GM11168 (cell line): Measurements from ENCODE around the gene WNT3.

ENCODE experiments used
- in situ Hi-C: fragments of 300-500 bp; cut with MboI; formaldehyde crosslinking; loops from one replicate; pipeline ENCODE4 v1.12.0; 2022; ENCODE audit warnings: low sequenced_read_pairs; ENCODE audit not compliant: unreplicated experiment

The WNT3 gene

DNA sequence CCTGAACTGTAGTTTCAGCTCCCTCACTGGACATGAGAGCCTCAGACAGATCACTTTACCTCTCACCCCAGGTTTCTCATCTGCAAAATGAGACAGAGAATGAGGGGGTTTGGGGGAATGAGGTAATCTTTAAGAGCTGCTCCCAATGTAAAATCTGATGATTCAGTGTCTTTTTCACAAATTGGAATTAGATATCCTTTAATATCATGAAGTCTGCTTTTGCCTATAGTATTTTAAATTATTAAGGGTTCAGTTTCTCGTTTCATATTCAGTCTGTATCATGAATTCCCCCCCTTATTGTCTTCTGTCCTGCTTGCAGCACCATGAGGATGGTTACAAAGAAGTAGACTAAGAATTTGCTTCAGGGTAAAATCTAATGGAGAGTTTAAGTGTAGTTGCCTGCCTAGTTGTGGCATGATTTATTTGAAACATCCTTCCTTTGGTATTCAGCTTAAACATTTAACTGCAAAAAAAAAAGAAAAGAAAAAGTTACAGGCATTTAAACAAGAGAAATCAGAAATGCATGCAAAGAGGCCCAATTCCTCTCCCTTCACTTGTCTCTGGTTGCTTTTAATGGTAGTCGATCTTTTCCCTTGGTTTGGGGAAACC, 77.3 kb downstream of the WNT3 start:
- in situ Hi-C loops, result no loop called here

DNA sequence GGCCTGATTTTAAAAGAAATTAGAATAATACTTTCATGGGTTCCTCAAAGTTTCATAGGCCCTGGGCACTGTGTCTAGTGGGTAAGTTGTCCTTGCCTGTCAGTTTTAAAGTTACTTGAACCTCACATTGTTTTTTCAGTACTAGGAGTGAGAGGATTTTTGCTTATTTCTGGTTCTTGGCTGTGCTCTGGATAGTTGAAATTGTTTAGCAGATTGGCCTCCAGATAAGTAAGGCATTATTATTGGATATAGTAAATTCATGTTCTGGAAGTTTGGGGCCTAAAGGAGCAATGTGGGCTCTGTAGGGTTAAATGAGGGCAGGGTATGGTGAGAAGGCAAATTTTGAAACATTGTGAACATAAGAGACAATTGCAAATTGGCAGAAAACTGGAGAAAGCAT, 78.5 kb downstream of the WNT3 start:
- in situ Hi-C loops, result no loop called here

DNA sequence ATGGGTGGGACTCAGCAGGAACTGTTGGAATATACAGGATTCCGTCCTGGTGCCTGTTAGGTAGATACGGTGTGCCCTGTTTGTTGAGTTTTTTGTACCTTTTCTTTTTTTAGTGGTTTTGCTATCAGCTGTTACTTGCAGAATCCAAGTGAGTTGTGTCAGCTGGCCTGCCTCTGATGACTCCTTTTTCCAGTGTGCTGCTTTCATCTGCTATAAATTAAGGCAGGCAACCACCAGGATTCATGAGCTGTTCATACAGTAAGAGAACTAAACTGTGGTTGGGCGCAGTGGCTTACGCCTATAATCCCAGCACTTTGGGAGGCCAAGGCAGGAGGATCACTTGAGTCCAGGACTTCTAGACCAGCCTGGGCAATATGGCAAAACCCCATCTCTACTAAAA, 79.9 kb downstream of the WNT3 start:
- in situ Hi-C loops, result no loop called here

DNA sequence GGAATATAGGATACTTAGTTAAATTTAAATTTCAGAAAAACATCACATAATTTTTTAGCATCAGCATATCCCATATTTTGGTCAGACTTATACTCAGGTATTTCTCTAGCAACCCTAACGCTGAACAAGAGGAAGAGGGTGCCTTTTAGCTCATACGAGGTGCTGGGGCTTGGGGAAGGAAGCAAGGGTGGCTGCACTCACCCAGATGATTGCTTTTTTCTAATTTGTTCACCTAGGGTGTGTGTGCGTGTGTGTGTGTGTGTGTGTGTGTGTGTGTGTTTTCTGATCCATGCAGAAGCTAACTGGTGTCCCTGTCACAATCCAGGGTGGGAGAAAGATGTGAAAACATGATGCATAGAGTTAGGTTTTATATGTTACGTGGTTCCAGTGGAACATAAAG, 81.2 kb downstream of the WNT3 start:
- in situ Hi-C loops, result no loop called here

DNA sequence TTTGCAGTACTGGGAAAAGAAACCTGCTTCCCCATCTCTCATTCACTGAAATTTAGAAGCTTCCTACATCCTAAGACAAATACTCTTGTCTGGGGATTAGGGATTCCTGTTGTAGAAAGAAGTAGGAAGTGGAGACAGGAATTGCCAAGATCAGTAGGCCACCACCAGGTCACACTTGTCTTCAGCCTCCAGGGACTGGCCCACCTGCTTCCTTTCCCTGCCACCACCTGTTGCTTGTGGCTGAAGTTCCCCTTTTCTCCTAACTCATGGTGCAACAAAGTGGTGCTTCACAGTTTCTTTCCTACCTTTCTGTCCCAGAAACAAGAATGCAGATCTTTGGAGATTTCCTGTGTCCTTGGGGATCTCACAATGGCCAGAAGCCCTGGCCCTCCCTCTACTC, 82.4 kb downstream of the WNT3 start:
- in situ Hi-C loops, result no loop called here

DNA sequence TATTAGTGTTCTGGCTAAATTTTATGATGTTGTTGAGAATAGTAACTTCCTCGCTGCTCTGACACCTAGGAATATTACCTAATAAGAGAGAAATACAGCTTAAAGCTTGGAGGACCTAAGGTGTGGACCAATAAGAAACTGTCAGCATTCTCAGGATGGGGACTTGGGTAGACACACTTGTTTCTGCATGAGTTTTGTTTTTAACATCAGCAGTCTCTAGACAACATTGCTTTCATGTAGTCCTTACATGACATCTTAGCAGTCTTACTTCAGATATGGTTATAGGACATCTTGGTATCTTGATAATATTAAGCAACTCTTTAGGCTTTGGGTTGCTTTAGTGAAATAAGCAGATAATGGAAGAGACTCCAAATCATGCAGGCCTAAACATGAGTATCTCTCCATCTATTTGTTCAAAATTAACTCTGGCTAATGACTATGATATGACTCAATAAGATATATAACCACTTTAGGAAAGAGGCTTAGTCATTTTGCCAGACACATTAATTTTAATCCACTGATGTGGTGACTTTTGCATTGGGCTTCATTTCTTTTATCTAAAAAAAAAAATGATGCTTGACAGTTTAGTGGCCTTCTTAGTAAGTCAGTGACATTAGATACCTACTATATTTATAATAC, 84.5 kb downstream of the WNT3 start:
- in situ Hi-C loops, result no loop called here

DNA sequence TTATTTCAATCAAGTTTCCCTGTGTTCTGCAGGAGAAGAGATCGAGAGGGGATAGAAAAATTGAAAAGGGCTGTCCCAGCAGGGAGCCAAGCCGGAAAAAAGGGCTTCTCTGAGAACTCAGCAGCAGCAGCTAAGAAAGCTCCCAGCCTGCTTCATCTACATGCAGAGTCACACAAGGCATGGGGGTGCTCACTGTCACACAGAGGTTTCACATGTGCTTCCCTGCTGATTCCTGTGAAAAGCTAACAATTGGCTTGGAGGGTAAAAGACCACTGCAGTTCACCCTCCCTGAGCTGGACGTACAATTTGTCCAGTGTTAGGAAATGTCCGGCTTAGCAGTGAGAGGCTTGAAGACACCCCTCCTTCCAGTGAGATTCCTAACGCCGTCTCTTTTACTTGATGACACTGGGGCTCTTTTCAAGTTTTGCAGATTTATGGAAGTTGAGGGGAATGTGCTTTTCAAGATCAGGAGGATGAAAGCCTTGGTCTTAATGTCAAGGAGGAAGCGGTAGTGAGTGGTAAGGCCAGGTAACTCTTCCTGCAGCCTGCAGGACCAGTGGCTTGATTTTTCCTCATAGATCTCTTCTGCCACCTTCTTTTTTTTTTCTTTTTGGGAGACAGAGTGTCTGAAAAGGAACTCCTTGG, 85.6 kb downstream of the WNT3 start:
- in situ Hi-C loops, result no loop called here

DNA sequence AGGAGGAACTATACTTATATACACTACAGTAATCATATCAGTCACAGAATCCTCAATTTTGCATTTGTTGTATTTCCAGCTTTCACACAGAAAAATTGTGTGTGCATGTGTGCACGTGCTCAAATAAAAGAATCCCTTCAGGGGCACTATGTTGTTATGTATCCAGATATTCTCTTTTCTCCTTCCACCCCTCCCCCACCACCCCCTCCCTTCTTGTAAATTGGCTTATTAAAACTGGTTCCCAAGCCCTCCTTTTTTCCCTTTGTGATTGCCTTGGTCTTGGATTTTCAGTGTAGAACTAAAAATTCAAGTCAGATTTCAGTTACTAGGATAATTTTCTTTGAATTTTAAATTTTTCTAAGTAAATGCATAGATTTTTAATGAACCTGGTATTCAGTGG, 86.3 kb downstream of the WNT3 start:
- in situ Hi-C loops, result no loop called here

DNA sequence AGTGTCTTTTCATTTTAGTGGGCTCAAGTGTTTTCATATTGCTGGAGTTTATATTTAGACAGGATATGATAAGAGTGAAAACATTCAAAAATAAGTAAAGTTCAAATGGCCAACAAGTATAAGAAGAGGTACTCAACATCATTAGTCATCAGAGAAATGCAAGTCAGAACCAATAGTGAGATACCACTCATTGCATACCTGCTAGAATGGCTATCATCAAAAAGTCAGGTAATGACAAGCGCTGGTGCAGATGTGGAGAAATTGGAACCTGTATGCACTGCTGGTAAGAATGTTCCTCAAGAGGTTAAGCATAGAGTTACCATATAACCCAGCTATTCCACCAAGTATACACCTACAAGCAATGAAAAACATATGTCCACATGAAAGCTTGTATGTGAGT, 87.8 kb downstream of the WNT3 start:
- in situ Hi-C loops, result no loop called here

DNA sequence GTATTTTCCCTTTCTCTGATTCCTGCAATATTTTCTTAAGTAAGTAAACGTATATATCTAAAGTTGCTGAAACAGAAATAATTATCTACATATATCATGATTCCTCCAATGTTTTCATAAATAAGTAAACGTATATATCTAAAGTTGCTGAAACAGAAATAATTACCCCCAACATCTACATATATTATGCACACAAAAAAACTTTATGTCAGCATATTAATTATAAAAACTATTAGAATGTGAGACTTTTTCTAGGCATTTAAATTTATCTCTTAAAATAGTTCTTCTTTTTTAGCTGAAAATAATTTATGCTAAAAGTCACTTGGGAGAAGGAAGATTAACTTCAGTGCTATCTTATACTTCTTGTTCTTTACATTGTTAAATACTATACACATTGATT, 88.5 kb downstream of the WNT3 start:
- in situ Hi-C loops, result no loop called here

DNA sequence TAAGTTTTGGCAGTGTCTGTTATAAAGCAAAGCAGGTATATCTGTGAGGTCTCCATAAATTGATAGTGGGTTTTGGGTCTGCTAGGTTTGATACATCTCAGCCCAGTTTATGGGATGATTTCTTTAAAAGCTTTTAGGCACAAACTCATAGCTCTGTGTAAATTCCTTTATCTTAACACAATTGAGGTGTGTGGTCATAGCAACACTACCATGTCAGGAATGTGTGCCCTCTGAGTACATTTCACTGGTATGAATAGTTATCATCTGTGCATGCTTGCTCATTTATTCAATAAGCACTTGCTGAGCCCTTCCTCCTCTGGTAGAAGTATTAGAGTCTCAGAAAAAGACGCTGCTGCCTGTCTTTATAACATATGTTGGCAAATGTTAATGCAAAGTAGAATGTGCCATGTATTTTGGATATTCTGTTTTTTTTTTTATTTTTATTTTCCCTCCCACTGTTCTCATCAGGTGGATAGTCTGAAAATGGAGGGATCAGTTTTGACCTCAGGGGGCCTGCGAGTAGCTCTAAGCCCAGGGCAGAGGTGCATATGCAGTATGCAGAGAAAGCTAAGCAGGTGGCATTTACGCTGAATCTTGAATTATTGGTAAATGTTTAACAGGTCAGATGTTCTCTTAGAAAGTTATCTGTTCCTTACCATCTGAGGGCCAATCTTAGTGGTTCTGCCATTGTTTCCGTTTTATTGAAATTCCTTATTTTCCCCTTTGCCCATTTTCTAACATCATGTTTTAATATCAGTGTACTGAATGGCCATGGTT, 90.7 kb downstream of the WNT3 start:
- in situ Hi-C loops, result no loop called here

DNA sequence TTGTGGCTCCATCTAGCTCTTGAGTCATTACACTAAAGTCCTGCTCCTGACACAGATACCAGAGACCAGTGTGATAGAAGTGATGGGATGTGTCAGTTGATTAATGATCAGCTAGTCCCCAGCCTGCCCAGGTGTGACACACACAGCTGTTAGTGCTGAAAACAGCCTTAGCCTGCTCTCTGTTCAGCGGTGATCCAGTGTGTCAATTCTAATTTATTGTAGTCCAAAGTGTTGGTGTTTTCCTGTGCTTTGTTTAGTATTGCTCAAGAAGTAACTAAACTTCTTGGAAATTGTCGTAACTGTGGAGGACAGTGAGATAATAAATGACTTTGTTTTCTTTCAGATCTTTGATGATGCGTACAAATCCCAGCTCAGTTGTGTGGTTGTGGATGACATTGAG, 92.3 kb downstream of the WNT3 start:
- in situ Hi-C loops, result no loop called here

DNA sequence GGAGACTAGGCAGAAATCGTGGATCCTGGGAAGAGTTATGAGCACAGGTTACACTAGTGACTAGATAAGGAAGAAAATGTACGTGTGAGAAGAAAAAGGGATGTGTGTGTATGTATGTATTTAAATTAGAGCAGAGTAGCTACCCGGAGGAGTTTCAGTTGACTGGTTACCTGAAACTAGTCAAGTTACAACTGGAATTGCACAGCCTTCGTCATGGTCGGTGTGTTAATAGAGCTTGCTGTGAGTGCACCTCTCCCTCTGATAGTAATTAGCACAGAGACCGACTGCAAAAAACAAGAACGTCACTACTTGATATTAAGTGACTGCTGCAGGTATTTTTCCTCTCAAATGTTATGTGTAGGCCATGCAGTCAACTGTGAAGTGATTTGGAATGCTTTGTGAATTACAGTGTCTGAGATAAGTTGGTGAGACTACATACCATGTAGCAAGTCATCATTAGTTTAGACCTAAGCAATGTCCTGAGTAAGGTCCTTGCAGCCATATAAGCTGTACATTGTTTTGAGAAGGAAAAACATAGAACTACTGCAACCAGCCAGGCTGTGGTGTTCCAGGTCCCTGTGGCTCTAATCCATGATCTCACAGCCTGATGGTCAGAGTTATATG, 95.7 kb downstream of the WNT3 start:
- in situ Hi-C loops, result no loop called here

DNA sequence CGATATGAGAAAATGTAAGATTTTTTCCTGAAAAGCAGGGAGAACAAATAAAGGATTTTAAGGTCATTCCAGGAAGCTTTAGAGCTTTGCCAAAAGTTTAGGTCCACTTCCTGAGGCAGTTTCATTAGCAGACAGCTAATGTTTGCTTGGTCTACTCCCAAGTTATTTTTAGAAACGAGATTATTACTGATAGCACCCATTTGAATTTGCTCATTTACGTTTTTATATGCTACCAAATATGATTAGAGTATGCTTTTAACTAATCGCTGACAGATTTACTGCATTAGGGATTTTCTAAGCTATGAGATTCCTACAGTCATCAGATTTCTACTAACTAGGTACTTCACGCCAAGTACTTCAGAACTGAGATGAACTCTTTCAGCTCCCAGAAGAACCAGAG, 98.1 kb downstream of the WNT3 start:
- in situ Hi-C loops, result no loop called here

DNA sequence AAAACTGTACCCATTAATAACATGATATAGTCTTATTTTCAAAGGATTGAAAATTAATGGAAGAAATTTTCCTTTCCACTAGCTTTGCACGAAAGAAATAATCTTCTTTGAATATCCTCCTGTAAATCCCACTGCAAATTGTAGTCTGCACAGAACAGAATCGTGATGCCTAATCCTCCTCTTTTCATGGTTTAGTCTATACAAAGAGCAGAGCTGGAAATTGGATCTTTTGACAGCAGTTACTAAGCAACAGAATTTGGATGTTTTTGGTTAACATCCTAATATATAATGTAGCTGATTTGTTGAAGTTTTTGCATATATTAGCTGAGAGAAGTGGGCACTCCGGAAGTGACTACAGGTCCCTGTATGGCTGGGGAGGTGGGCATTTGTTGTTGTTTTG, 98.6 kb downstream of the WNT3 start:
- in situ Hi-C loops, result loop anchor here (10.0 kb wide), 1 partner anchor 235 kb away; no protein-coding TSS in a partner anchor

DNA sequence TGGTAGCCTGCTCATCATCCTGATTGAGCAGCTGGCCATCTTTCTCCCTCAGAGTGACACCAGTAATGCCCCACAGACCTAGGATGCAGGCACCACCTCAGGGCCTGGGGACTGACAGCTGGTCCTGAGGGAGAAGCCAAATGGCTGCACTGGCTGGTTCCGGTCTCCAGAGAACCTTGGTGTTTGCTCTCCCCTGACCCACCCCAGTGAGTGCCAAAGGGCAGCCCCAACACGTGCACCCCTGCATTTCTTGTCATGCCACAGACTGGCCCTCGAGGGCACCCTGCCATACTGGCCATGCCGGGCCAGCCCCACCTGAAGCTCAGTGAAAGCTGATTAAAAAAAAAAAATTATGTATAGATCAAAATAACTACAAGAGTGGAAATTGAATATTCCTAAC, 100.5 kb downstream of the WNT3 start:
- in situ Hi-C loops, result loop anchor here (10.0 kb wide), 1 partner anchor 233 kb away; no protein-coding TSS in a partner anchor
